ENCODE measurements around the gene TGIF2.

TGIF2 gene

DNA sequence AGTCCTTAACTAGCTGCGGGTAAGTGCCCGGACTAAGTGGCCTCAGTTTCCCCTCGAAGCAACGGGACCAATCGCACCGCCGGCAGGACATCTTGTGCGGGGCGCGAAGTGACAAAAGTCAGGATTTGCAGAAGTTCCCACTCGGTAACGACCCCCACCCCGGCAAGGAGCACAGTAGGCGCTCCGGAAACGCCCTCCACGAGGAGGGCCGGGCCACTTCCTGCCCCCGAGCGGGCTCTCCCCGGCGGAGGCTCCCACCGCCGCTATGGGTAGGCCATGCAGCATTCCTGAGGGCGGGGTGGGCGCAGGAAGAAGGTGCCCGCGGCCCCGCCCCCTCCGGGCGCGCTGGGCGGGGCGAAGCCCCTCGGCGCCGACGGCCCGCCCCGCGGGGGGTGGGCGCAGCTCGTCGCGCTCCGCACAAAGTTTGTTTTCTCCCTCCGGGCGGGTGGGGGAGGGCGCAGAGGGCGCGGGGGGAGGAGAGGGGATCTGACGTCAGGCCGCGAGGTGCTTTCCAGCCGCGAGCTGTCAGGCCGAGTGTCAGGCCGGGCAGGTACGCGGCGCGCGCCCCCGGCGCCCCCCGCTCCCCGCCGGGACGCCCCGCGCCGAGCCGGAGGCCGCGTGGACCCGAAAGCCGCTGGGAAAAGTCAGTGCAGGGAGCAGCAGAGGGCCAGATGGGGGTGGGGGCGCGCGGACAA is at the start of gene TGIF2:
TSS of gene TGIF2 (plus strand) at position 495 of the 695 bp plus-strand sequence. CDS start 5,178 bp downstream, outside the sequence.
- peak; percentile 91 for DNase-seq (ENCODE audit: low read depth)

DNA sequence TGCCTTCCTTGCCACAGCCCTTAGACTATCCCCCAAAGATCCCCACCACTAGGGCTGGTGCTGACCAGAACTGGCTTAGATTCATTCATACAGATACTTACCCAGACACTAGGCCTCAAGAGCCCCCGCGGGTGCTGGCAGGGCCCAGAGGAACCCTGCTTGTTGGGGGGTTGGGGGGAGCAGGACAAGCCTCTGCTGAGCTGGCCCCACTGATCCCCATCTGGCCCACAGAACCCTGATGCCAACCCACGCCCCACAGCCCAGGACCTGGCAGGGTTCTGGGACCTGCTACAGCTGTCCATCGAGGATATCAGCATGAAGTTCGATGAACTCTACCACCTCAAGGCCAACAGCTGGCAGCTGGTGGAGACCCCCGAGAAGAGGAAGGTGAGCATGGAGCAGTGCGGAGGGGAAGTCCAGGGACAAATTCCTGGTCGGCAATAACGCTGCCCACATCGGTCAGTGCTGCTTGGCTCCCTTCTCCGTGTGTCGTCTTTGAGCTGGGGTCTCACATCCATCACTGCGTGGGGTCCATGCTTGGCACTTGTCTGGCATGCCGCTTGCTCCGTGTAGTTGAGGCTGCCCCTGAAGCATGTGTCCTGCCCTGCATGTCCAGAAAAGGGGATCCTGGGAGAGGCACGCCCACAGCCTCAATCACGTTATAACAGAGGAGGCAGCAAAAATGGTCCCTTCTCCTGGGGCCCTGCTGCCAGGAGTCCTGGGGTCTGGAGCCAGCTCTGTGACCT is 47.6 kb upstream of the TGIF2 start:
- no peak for DNase-seq (ENCODE audit: low read depth)

DNA sequence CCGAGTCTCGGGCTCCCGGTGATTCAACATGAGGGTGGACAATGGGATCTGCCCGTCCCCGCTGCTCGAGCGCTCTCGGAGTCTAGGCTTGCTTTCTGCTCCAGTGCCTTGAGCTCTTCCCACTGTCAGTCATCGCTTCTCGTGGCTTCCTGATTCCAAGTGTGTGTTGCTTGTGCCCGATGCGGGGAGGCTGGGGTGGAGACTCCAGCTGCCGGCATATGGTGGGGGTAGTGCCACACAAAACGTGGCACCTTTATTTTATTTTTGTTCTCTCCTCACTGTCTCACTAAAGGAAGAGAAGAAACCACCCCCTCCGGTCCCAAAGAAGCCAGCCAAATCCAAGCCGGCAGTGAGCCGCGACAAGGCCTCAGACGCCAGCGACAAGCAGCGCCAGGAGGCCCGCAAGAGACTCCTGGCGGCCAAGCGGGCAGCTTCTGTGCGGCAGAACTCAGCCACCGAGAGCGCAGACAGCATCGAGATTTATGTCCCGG is 46.8 kb upstream of the TGIF2 start:
- no peak for DNase-seq (ENCODE audit: low read depth)

DNA sequence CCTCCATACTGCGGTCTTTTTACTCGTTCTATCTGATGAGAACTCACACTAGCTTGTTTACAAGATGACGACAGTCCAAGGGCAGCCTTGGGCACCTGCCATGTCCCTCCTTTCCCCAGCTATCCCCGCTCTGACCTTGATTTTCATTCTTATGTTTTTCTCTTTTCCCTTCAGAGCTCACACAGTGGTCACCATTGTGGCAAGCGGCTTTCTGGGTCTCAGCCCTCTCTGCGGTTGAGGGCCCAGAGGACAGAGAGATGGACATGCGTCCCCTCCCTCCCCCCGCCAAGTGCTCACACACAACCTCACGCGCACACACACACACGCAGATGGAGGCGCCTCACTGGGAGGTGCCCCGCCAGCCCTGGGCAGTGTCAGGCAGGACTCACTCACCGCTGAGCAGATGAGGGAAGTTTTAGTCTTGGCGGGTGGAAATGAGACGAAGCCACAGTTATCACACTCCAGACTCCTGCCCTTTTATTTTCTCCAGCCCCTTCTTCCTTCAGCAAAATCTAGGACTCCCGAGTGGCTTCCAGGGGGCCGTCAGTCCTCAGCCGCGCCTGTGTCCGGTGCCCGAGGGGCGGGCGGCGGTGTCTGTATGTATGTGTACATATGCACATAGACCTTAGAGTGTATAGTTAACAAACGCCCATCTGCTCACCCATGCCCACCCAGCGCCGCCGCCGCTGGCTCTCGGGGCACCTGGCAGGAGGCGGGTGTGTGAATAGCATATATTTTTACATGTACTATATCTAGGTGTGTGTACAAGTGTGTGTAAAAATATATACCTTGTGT is 45.9 kb upstream of the TGIF2 start:
- DNase-seq (ENCODE audit: low read depth): no peak

DNA sequence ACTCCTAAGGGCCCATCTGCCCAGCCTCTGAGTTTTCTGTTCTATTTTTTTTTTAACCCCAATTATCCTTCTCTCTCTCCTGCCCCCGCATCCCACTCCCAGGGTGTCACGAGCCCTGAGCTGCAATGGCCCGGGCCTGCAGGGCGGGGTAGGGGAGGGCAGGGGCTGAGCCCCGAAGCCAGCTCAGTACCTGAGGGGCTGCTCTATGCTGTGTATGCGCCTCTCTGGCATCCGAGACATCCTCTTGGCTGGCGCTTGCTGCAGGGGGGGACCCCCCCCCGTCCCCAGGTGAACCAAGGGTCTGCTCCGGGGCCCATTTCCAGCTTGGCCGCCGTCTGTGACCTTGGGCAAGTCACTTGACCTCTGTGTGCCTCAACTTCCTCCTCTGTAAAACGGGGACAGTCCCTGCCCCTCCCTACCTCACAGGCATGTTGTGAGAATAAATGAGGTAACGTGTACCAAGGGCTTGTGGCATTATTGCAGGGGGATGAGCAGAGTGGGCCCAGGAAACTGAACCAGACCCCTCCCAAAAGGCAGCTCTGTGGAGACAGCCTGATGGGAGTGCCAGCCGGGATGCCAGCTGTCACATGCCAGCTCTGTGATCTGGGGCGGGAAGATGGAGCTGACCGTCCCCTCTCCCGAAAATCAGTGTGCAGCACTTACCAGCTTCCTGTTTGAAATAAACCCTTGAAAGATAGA is 45.1 kb upstream of the TGIF2 start:
- no peak for DNase-seq (ENCODE audit: low read depth)

DNA sequence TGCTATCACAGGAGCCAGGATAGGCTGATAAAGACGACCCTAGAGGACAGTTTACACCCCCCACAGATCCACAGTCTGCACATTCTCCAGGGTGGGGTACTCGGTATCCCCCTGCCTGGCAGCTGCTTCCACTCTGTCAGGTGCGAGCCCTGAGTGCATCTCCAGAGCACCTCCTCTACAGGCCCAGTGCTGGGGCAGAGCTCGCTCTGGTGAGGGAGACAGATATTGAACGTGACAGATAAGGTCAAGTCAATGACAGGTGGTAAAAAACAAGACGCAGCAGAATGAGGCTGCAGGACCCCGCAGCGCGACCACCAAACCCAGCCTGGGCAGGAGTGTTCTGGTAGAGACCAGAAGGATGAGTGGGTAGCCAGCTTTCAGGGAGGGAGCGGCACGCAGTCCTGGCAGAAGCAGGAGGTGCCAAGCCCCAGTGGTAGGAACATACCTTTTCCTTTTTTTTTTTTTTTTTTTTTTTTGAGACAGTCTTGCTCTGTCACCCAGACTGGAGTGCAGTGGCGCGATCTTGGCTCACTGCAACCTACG is 44.5 kb upstream of the TGIF2 start:
- no peak for DNase-seq (ENCODE audit: low read depth)

DNA sequence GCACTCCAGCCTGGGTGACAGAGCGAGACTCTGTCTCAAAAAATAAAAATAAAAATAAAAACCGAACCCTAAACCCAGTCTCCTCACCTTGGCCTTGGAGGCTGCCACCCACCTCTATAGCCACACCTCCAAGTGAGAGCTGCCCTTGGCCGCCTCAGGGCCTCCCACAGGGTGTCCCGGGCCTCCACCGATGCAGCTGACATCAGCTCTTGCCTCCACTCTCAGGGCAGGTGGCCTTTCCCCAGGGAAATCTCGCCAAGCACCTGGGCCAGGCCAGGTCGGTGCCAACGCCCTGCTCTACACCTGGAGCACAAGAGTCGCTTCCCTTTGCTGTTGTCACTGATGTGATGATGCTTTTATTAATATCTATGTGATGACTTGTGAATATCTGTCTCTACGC is 41.0 kb upstream of the TGIF2 start:
- no peak for DNase-seq (ENCODE audit: low read depth)

DNA sequence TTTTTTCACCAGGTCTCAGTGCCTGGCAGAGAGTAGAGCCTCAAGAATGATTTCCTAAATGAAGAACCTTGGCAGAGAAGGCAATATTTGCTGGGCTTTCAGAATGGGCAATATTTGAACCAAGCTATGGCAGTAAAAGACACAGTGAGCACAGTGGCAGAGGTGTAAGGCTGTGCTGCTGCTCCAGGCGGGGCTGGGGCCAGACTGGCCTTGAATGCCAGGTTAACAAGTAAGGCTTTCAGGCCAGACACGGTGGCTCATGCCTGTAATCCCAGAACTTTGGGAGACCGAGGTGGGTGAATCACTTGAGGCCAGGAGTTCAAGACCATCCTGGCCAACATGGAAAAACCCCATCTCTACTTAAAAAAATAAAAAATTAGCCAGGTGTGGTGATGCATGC is 40.6 kb upstream of the TGIF2 start:
- no peak for DNase-seq (ENCODE audit: low read depth)

DNA sequence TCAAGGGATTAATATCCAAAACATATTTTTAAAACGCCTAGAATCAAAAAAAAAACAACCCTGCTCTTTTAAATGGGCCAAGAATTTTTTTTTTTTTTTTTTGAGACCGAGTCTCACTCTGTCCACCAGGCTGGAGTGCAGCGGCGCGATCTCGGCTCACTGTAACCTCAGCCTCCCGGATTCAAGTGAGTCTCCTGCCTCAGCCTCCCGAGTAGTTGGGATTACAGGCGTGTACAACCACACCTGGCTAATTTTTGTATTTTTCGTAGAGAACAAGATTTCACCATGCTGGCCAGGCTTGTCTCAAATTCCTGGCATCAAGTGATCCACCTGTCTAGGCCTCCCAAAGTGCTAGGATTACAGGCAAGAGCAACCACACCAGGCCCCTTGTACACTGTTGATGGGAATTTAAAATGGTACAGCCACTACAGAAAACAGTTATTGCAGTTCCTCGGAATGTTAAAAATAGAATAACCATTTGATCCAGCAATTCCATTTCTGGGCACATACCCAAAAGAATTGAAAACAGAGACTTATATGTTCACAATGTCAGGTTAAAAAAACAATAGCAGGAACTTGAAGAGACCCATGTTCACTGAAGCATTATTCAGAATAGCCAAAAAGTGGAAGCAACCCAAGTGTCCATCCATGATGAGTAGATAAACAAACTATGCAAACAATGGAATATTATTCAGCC is 35.2 kb upstream of the TGIF2 start:
- DNase-seq (ENCODE audit: low read depth): no peak

DNA sequence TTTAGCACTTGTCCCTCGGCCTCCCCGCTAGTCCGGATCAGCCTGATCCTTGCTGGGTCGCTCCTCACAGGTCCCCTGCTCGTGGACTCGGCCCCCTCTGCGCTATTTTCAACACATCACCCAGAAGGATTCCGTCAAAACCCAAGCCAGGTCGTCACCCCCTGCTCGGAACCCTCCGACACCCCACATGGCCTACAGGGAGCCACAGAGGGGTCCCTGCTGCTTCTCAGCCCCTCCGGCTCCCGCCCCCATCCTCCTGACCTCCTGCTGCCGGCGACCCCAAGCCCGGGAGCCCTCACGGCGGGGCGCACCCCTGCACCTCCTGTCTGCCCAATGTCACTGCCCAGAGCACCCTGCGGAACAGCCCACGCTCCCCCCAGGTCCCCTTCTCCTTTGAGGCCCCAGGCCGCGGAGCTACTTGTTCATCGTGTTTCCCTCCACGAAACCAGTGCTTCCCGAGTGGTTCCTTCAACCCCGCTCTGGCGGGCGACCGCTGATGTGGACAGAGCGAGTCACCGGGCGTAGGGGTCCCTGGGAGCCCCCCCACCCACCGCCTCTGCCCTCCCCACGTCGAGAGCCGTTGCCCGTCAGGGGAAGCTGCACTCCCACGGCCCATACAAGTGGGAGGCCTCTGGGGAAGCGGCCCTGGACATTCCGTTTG is 32.7 kb upstream of the TGIF2 start:
- DNase-seq (ENCODE audit: low read depth): no peak

DNA sequence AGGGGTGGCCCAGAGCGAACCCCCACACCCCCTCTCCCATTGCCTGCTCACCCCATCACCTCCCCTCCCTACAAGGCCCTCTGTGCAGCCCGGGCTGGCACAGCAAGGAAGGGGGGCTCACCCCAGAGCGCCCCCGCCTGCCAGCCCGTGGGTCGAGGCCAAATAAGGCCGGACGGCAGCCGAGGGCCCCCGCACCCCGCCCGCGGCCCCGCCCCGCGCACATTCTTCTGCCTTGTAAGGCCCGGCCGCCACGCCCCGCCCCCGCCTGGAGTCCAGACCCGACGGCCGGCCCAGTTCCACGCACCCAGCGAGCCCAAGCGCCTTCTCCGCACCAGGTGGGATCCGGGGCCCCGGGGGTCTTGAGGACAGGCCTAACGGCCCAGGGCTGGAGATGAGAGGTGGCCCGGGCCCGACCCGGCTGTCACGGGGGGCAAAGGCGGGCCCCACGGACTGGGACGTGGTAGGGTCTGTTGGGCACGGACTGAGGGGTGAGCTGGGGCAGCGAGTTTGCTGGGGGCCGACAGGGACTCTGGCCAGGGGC is 32.1 kb upstream of the TGIF2 start, which contains the start of gene MYL9:
TSS of gene MYL9 (plus strand) at position 293 of the 541 bp plus-strand sequence. CDS start 3,366 bp downstream, outside the sequence.
- DNase-seq (ENCODE audit: low read depth): no peak

DNA sequence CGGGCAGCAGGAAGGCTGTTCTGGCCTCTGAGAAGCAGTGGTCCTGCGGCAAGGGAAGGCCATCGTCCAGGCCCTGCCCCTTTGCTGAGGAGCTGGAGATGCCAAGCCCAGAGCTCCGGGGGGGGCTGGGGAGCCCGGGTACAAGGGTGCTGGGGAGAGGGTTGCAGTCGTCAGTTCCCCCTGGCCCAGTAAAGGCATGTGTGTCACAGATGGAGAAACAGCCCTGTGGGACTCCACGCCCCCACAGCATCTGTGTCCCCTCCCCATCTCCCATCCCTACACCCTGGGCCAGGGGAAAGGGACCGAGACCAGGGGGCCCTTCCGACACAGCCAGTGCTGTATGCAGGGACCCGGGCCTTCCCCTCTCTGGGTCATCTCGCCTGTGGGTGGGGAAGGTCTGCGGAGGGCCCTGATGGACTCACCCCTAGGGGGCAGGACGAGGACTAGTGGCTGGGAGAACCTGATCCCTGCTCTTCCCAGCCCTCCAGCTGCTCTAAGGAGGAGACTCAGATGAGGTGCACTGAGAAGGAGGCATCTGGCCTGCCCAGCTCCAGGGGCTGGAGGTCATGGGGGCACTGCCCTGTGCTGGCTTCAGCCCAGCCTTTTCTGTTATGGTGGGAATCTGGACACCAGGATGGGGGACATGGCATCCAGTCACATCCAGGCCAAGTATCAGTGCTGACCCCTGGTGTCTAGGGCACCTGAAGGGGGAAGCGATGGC is 31.5 kb upstream of the TGIF2 start:
- DNase-seq (ENCODE audit: low read depth): no peak

DNA sequence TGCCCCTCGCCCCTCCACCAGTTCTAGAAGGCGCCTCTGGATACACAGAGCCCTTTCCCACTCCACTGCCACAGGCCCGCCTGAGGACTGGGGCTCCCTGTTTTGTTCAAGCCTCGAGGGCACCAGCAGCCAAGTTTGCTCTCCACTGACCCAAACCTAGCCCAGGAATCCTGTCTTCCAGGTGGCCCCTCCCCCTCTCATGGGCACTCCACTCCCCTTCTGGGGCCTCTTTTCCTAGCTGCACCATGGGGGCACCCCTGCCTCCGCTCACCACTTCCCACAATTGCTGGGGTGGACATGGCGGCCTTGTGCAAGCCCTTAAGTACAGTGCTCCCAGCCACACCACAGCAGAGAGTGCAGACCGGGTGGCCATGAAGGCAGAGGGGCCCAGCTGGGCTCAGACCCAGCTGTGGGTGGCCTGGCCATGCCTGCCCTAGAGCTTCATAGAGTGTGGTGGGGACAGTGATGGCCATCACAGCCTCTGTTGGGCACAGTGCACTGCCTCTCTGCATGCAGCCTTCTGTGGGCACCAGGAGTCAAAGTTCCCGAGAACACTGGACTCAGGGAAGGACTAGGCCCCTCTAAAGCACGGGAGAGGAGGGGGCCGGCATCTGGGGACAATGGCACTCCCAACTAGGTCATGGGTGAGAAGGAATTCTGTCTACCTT is 30.7 kb upstream of the TGIF2 start:
- no peak for DNase-seq (ENCODE audit: low read depth)

DNA sequence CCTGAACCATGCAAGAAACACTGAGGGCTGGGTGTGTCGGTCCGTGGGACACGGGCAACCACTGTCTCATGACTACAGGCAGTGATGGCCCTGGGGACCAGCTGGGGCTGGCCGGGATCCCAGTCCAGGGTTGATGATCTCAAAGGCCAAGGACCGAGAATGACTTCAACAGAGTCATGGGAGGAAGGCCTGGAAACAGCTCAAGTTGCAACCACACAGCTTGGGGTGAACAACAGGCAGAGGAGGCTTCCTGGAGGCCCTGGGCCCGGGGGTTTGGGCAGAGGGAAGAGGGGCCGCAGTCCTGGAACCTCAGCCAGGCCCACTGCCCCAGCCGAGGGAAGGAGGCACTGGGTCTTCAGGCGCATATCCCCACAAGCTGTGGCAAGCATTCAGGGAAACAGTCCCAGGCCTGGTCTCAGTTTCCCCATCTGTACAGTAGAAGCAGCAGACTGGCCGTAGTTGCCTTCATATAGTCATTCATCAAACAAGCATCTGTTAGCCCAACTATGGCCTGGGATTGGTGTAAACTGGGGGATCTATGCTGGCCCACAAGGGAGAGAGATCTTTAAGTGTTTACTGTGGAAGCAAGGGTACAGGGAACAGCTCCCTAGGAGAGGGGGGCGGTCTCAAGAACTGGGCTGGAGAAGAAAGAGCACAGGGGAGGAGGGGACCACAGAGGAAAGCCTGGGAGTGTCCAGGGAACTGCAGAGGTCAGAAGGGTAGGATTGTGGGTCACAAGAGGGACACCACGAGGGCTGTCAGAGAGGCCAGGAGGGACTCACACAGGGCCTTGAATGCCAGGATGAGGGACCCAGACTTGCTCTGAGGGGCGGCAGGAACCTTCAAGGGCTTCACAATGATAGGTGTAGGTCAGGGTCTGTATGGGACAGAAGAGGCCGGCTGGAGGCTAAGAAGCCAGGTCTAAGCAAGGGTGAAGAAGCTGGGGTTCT is 29.9 kb upstream of the TGIF2 start:
- no peak for DNase-seq (ENCODE audit: low read depth)

DNA sequence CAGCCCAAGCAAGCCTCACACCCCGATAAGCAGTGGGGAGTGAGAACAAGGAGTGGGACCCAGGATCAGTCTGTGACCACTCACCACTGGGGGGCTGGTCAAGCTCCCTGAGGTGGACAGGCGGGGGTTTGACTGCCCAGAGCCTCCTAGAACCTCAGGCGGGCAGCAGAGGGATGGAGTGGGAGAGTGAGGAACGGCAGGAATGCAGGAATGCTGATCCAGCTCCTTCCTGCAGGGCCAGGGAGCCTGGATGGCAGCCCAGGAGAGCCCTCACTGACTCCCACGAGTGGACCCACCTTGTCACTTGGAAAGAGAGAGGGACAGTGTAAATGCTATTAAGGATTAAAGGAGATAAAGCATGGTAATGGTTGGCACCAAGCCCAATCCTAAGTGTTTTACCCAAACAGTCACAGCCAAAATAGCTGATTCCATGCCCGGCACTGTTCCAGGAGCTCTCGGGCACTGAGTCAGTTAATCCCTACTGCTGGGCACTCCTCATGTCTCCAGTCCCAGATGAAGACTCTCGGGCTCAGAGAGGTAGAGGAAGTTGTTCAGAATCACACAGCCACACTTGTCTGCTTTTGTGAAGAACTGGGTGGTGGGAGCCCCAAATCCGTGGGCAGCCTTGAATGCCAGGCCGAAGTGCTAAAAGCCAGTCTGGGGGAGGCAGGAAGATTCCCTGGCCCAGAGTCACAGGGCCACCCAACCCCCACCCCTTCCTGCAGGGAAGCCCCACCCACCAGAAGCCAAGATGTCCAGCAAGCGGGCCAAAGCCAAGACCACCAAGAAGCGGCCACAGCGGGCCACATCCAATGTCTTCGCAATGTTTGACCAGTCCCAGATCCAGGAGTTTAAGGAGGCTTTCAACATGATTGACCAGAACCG is 29.0 kb upstream of the TGIF2 start:
- no peak for DNase-seq (ENCODE audit: low read depth)

DNA sequence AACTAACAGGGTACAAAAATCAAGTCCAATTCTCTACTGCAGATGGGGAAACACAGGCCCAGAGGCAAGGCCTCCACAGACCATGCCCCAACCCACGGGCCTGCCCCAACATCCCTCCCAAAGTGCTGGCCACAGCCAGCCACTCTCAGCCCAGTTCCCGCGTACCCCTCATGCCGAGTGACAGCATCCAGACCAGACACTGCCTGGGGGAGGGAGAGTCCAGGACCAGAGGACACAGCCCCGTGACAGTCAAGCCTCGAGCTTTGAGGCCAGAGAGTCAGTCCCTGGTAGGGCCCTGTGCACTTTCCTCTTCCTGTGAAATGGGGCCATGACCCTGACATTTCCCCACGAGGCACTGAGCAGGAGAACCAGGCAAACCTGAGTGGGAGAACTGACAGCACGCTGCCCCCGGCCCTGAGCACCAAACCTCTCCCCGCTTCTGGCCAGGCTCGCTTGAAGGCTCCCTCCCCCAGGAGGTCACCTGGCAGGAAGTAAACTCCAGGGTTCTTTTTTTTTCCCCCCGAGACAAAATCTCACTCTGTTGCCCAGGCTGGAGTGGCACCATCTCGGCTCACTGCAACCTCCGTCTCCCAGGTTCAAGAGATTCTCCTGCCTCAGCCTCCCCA is 27.2 kb upstream of the TGIF2 start:
- no peak for DNase-seq (ENCODE audit: low read depth)

Measured in activated T-cell treated with anti-CD3 and anti-CD28 coated beads for 48 hours (primary cell).